Mucosa of gallbladder (tissue), 1 donor: ENCODE data around the gene MCM10. TPM values are rescaled to one million over a fixed set of nuclear protein-coding genes. Genes with fewer than 3 reads are reported as not detected.
"Not testable (repeated sequence)": the region's sequence is repeated elsewhere in the genome, so short reads cannot be mapped to it uniquely, and the experiment has no call there.

Experiments used
- DNase-seq: peaks from one replicate; pipeline ENCODE4 v3.0.0-alpha.2; 2020; ENCODE audit warnings: low spot score
- total RNA-seq: library from RNA; stranded (reverse); gene quantifications from one replicate; pipeline ENCODE4 v1.2.1, GENCODE V29; 2021
- donor health status: DM: no; HTN: no; CAD: no.

MCM10 gene
- total RNA-seq, 1 donor from 2014 or later, result 0.40 TPM

- DNase-seq, result no peak
Measured at GRCh38 chr10:13221572-13221971, 60.2 kb downstream of the MCM10 start.

- DNase-seq, result no peak
Measured at GRCh38 chr10:13222151-13222550, 60.8 kb downstream of the MCM10 start.

GRCh38 chr10:13222566-13222965, 61.2 kb downstream of the MCM10 start:
- no peak for DNase-seq

- DNase-seq, result no peak
Measured at GRCh38 chr10:13223241-13223640, 61.9 kb downstream of the MCM10 start.

GRCh38 chr10:13224210-13224995, 63.0 kb downstream of the MCM10 start:
- no peak for DNase-seq

- no peak for DNase-seq
Measured at GRCh38 chr10:13225601-13226000, 64.2 kb downstream of the MCM10 start.

- DNase-seq, result no peak
Measured at GRCh38 chr10:13227031-13227430, 65.7 kb downstream of the MCM10 start.

GRCh38 chr10:13231190-13231589, 69.8 kb downstream of the MCM10 start:
- DNase-seq, result no peak

- no peak for DNase-seq
Measured at GRCh38 chr10:13231808-13232207, 70.5 kb downstream of the MCM10 start.

GRCh38 chr10:13233358-13233757, 72.0 kb downstream of the MCM10 start:
- no peak for DNase-seq

- no peak for DNase-seq
Measured at GRCh38 chr10:13234172-13234571, 72.8 kb downstream of the MCM10 start, which contains the start of gene UCMA. TSS of gene UCMA (minus strand) at chr10:13234374. CDS start at chr10:13234258, 116 bp downstream.

GRCh38 chr10:13234736-13235135, 73.4 kb downstream of the MCM10 start:
- DNase-seq, result not testable (repeated sequence)

GRCh38 chr10:13236638-13237037, 75.3 kb downstream of the MCM10 start:
- DNase-seq, result no peak

- DNase-seq, result no peak
Measured at GRCh38 chr10:13238271-13239077, 77.1 kb downstream of the MCM10 start.

GRCh38 chr10:13239923-13240322, 78.6 kb downstream of the MCM10 start:
- no peak for DNase-seq

- DNase-seq, result no peak
Measured at GRCh38 chr10:13241613-13242012, 80.3 kb downstream of the MCM10 start.

GRCh38 chr10:13242260-13242659, 80.9 kb downstream of the MCM10 start:
- DNase-seq, result not testable (repeated sequence)

GRCh38 chr10:13247246-13247645, 85.9 kb downstream of the MCM10 start:
- DNase-seq, result no peak

GRCh38 chr10:13247784-13248183, 86.4 kb downstream of the MCM10 start:
- DNase-seq, result no peak

- no peak for DNase-seq
Measured at GRCh38 chr10:13253726-13254125, 92.4 kb downstream of the MCM10 start.

- no peak for DNase-seq
Measured at GRCh38 chr10:13256627-13257026, 95.3 kb downstream of the MCM10 start.

GRCh38 chr10:13257621-13258140, 96.3 kb downstream of the MCM10 start:
- DNase-seq, result no peak
